ENCODE data around the gene LAG3.

Gene LAG3

GRCh38 chr12:6791931-6792520, 19.7 kb downstream of the LAG3 start:
- DNase-seq, result no peak

DNA sequence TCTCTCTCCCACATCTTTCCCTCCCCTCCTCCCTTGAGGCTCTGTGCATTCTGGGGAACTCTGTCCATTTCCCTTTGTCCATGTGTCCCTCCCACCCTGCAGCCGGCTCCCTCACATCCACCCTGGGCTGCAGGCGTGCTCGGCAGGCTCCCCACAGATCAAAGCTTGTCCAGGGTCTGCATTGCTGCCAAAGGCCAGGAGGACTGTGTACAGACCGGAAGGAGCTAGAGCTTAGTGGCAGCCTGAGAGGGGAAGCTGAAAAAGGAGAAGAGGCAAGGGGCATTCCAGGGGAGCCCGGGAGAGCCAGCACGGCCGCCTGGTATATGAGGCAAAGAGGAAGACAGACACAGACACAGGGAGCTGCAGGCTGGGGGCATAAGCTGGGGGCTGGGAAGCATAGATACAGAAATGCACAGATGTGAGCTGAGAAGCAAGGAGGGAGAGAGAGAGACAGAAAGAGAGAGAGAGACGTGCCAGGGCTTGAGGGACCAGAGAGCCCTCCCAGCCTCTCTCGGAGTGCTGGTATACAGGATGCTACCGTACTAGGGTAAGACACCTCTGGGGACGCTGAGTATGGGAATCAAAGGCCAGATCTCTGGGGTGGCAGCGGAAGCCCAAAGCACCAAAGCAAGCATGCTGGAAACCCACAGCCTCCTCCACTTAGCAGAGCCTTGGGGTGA, 20.3 kb downstream of the LAG3 start:
- no peak for DNase-seq

DNA sequence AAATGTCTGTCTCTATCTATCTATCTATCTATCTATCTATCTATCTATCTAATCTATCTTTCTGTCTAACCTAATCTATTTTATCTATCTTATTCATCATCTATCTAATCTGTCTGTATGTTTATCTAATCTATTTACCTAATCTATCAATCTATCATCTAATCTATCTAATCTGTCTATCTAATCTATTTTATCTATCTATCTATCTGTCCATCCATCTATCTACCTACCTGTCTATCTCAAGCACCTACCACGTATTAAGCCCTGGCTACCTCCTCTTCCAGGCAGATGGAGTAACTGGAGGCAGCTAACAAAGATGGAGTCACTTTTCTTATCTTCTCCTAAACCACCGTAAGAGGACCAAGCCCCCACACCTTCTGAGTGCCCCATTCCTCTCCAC, 22.8 kb downstream of the LAG3 start:
- no peak for DNase-seq

DNA sequence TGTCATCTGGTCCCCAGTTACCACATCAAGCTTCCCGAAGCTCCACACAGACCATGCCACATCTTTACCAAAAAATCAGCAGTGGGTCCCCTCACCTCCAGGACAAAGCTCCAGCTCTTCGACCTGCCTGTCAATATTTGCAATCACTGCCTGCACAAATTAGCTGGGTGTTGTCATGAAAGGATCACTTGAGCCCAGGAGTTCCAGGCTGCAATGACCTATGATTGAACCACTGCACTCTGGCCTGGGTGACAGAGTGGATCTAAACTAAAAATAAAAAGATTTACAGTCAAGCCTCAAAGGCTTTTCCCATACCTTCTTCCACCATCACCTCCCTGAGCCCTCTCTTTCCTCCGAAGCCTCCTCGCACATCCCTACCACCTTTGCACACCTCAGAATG, 24.3 kb downstream of the LAG3 start:
- no peak for DNase-seq

DNA sequence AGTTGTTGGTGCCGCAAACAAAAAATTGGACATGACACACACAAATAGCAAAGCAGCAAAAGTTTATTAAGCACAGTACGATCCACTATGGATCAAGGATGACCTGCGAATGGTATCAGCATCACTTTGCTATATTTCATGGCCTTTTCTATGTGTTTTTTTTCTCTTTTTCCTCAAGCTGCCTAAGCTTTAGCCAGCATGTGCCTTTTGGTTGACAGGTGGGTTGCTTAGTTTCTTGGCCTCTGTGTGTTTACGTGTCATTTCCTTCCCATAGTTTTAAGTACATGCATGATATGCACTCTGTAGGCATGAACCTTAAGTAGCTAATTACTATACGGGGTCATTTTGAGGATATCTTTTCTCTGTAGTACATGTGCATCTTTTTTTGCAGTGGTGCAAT, 26.8 kb downstream of the LAG3 start:
- DNase-seq, result no peak

DNA sequence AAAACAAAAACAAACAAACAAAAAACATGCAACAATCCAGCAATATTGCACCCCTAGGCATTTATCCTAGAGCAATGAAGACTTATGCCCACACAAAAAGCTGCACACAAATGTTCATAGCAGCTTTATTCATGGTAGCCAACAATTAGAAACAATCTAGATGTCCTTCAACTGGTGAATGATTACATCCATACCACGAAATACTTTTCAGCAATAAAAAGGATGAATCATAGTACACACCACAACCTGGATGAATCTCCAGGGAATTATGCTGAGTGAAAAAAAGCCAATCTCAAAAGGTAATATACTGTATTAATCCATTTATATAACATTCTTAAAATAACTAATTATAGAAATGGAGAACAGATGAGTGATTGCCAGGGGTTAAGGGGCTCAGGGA, 34.9 kb downstream of the LAG3 start:
- DNase-seq, result peak; percentile 12

- no peak for DNase-seq
These were observed 36.7 kb downstream of the LAG3 start for GRCh38 chr12:6809056-6809455.

- DNase-seq, result no peak
These were observed 38.4 kb downstream of the LAG3 start for GRCh38 chr12:6810758-6811157.

- DNase-seq, result no peak
These were observed 41.0 kb downstream of the LAG3 start for GRCh38 chr12:6813363-6813762.

DNA sequence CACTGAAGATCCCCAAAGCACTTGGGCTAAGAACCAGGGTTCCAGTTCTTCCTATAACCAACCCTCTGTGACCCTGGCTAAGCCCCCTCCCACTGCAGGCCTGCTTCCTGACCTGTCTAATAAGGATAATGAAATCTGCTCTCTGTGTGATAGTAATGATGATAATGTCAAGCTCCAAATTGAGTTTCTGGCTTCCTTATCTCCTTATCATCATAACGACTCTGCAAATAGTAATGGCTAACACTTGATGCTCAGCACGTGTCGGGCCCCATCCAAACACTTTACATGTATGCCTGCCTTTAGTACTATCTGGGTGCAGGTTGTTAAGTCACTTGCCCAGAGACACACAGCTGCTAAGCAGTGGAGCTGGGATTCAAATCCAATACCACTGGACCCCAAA, 44.3 kb downstream of the LAG3 start:
- no peak for DNase-seq

DNA sequence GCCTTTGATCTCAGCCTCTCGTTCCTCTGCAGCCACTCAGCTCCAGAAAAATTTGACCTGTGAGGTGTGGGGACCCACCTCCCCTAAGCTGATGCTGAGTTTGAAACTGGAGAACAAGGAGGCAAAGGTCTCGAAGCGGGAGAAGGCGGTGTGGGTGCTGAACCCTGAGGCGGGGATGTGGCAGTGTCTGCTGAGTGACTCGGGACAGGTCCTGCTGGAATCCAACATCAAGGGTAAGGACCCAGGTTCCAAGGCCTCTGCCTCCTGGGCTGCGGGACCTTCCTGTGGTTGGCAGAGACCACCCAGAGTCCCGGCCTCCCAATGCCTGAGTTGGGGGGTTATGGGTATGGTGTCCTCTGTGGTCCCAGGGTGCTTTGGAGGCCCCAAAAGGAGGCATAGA, 44.8 kb downstream of the LAG3 start:
- DNase-seq, result no peak

GRCh38 chr12:6817662-6818157, 45.4 kb downstream of the LAG3 start:
- DNase-seq, result no peak

DNA sequence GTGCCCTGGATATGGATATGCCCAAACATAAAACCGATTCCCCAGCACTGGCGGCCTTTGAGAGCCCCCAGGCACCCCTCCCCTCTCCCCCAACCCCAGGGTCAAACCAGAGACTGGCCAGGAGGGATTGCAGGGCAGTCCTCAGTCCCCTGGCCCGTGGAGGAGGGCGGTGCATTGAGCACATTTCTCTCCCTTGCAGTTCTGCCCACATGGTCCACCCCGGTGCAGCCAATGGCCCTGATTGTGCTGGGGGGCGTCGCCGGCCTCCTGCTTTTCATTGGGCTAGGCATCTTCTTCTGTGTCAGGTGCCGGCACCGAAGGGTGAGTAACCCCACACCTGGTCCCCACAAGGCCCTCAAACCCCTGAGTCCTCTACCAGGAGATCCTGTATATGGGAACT, 45.9 kb downstream of the LAG3 start:
- DNase-seq, result no peak

- no peak for DNase-seq
These were observed 46.3 kb downstream of the LAG3 start for GRCh38 chr12:6818645-6819044.

DNA sequence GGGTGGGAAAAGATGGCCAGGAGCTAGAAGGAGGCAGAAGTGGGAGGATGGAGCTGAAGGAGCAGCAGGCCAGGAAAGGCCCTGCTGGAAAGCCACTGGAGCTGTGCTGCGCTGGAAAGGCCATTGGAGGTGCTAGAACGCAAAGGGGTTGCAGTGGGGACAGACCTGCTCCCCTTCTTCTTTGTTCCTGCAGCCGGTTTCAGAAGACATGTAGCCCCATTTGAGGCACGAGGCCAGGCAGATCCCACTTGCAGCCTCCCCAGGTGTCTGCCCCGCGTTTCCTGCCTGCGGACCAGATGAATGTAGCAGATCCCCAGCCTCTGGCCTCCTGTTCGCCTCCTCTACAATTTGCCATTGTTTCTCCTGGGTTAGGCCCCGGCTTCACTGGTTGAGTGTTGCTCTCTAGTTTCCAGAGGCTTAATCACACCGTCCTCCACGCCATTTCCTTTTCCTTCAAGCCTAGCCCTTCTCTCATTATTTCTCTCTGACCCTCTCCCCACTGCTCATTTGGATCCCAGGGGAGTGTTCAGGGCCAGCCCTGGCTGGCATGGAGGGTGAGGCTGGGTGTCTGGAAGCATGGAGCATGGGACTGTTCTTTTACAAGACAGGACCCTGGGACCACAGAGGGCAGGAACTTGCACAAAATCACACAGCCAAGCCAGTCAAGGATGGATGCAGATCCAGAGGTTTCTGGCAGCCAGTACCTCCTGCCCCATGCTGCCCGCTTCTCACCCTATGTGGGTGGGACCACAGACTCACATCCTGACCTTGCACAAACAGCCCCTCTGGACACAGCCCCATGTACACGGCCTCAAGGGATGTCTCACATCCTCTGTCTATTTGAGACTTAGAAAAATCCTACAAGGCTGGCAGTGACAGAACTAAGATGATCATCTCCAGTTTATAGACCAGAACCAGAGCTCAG, 47.0 kb downstream of the LAG3 start:
- DNase-seq, result no peak

- DNase-seq, result no peak
These were observed 47.8 kb downstream of the LAG3 start for GRCh38 chr12:6820166-6820565.

GRCh38 chr12:6821591-6822425, 49.5 kb downstream of the LAG3 start, which contains the start of gene GPR162:
Gene GPR162 (plus strand): TSS chr12:6821821. CDS start chr12:6823899, 2,078 bp downstream.
- DNase-seq, result no peak

DNA sequence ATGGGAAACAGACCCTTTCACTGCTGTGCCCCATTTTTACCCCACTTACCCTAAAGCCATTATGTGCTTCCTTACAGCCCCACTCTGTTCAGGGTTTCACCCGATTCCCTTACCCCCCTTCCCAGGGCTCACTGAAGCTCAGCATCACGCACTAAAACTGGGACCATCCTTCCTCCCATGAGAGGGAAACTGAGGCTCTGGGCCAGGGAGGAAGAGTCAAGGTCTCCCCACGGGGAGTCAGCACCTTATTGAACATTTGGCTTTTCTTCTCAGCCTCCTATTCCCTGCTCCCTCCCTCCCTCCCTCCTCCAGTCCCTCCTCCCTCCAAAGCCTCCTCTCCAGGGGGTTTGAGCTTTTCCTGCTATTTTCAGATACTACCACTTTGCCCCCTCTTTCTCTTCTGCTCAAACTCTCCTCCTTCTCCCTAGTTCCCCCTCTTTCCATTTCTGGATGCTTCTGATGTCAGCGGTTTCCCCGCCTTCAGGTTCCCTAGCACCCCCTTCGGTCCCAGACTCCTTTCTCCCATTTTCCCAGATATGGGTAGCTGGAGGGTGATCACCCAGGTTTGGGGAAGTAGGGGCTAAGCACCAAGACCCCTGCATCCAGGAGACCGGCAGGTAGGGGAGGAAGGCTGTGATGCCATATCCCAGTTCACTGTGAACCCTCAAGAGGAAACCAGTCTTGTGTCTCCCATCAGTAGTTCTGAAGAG, 50.3 kb downstream of the LAG3 start:
- no peak for DNase-seq

DNA sequence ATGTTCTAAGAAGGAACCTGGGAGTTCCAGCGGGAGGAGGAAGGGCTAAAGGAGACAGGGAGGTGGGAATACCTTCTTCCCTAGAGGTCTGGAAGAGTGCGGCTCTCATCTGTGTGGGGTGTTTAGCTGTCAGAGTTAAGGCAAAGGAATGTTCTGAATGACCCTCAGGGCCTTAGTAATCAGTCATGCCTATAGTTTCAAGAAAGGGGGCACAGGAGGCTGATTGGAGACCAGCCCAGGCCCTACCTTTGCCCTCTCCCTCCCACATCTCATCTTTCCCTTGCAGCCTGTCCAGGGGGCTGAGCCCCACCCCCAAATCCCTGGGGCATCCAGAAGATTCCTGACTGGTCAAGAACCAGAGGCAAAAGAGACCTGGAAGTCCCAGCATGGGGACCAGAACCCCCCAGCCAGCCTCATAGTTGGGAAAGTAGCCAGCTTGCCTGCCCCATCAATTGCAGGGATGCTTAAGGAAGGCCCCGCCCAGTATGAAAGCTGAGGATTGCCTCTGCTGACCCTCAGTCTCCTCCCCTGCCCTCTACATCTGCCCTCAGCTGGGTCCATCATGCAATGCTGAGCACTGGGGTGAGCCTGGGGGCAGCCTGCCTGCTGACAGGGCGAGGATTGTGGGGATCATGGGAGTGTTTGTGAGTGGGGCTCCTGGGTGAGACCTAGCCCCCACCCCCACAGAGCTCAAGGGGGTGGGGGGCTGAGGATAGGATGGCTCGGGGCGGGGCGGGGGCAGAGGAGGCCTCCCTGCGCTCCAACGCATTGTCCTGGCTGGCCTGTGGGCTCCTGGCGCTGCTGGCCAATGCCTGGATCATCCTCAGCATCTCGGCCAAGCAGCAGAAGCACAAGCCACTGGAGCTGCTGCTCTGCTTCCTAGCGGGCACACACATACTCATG, 51.1 kb downstream of the LAG3 start:
- peak; percentile 20 for DNase-seq

DNA sequence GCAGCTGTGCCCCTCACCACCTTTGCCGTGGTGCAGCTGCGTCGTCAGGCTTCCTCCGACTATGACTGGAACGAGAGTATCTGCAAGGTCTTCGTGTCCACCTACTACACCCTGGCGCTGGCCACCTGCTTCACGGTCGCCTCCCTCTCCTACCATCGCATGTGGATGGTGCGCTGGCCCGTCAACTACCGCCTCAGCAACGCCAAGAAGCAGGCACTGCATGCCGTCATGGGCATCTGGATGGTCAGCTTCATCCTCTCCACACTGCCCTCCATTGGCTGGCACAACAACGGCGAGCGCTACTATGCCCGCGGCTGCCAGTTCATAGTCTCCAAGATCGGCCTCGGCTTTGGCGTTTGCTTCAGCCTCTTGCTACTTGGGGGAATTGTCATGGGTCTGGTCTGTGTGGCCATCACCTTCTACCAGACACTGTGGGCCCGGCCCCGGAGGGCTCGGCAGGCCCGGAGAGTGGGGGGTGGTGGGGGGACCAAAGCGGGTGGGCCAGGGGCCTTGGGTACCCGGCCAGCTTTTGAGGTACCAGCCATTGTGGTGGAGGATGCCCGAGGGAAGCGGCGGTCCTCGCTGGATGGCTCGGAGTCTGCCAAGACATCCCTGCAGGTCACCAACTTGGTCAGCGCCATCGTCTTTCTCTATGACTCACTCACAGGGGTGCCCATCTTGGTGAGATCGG, 51.9 kb downstream of the LAG3 start:
- DNase-seq, result no peak
